HepG2 (cell line): ENCODE measurements around the gene SBK3. TPM values are rescaled to one million over a fixed set of nuclear protein-coding genes. Genes with fewer than 3 reads are reported as not detected.

Experiments
- ISL2 ChIP-seq: sonication (generic); formaldehyde crosslinking; IDR thresholded peaks from 2 replicates; pipeline ENCODE4 v1.5.0; 2020; ENCODE audit warnings: missing genetic modification reagents
- MAZ ChIP-seq, 2 experiments: sonication (generic) in 1 of 2; formaldehyde crosslinking in 1 of 2; IDR thresholded peaks; 2 replicates each; pipeline versions ENCODE4 v1.5.0 to v1.6.1; 2012 to 2020; ENCODE audit warnings: low read depth in 2 of 2, mild to moderate bottlenecking in 2 of 2, borderline replicate concordance in 1 of 2, improper control_type of control experiment in 1 of 2, low read length in 1 of 2, missing genetic modification reagents in 1 of 2, moderate library complexity in 1 of 2
- NCOA2 ChIP-seq: sonication (generic); formaldehyde crosslinking; IDR thresholded peaks from 2 replicates; pipeline ENCODE4 v1.8.0; 2022; ENCODE audit warnings: inconsistent platforms
- ZNF260 ChIP-seq: sonication (generic); formaldehyde crosslinking; IDR thresholded peaks from 2 replicates; pipeline ENCODE4 v1.4.0; 2020; ENCODE audit warnings: missing genetic modification reagents, low read depth, mild to moderate bottlenecking, borderline replicate concordance
- polyA plus RNA-seq, 8 experiments: library from polyadenylated mRNA; depleted of rRNA in 3 of 8; stranded (reverse) in 7 of 8; unstranded in 1 of 8; fragments of >200 nt; fragmentation: Illumina TruSeq in 4 of 8; extraction: Trizol in 4 of 8; gene quantifications; 2 replicates each; pipeline versions ENCODE4 v1.2.1 to v1.2.3, GENCODE V29; 2011 to 2016; ENCODE audit warnings: low read depth in 4 of 8, missing spikeins in 1 of 8, mixed read lengths in 1 of 8; ENCODE audit not compliant: insufficient read depth in 1 of 8
- total RNA-seq, 5 experiments: library from RNA; depleted of rRNA; stranded (reverse); fragments of >200 nt; fragmentation: Illumina TruSeq; extraction: Trizol; gene quantifications; 2 replicates each; pipeline ENCODE4 v1.2.3, GENCODE V29; 2016; ENCODE audit warnings: low read depth in 1 of 5
- TF ChIP-seq, protein P1 (sequence below): sonication (generic); formaldehyde crosslinking; IDR thresholded peaks from 2 replicates; pipeline ENCODE4 v1.5.0; 2020; ENCODE audit warnings: mild to moderate bottlenecking, missing genetic modification reagents, borderline replicate concordance

Gene SBK3
- total and polyA plus RNA-seq, 2 of the 13 experiments (the other 11 are each of a cell fraction or from before 2014, with no cell fraction given), result 0.66 to 0.77 TPM

DNA sequence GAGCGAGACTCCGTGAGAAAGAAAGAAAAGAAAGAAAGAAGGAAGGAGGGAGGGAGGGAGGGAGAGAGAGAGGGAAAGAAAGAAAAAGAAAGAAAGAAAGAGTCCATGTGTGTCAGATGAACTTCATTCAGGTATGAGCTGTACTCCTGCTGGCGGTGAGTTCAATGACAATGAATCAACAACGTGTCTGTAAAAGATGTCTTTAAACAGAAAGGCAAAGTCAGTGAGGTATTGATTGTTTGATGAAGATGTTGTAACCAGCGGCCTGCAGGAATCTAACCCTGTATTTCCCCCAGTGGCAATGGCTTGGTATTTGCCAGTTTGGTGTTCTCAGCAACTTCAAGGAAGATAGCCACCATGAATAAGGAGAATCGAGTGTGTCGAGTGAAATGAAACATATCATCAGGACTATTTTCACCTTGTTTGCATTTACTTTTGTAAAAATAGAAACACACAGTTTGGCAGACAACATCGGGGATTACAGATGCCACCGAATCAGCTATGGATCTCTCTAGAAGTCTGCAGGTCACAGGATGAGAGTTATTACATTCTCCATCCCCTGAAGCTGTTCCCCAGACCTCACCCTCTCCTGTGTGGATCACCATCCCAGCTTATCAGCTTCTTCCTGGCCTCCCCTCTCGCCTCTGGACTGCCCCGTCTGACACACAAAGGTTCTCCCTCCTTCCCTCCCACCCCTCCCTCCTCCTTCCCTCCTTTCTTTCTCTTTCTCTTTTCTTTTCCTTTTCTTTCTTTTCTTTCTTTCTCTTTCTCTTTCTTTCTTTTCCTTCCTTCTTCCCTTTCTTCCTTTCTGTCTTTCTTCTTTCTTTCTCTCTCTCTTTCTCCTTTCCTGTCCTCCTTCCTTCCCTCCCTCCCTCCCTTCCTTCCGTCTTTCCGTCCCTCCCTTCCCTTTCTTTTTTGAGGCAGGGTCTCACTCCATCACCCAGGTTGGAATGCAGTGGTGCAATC is 8.2 kb upstream of the SBK3 start (continued):
- TF ChIP-seq, protein P1, sequence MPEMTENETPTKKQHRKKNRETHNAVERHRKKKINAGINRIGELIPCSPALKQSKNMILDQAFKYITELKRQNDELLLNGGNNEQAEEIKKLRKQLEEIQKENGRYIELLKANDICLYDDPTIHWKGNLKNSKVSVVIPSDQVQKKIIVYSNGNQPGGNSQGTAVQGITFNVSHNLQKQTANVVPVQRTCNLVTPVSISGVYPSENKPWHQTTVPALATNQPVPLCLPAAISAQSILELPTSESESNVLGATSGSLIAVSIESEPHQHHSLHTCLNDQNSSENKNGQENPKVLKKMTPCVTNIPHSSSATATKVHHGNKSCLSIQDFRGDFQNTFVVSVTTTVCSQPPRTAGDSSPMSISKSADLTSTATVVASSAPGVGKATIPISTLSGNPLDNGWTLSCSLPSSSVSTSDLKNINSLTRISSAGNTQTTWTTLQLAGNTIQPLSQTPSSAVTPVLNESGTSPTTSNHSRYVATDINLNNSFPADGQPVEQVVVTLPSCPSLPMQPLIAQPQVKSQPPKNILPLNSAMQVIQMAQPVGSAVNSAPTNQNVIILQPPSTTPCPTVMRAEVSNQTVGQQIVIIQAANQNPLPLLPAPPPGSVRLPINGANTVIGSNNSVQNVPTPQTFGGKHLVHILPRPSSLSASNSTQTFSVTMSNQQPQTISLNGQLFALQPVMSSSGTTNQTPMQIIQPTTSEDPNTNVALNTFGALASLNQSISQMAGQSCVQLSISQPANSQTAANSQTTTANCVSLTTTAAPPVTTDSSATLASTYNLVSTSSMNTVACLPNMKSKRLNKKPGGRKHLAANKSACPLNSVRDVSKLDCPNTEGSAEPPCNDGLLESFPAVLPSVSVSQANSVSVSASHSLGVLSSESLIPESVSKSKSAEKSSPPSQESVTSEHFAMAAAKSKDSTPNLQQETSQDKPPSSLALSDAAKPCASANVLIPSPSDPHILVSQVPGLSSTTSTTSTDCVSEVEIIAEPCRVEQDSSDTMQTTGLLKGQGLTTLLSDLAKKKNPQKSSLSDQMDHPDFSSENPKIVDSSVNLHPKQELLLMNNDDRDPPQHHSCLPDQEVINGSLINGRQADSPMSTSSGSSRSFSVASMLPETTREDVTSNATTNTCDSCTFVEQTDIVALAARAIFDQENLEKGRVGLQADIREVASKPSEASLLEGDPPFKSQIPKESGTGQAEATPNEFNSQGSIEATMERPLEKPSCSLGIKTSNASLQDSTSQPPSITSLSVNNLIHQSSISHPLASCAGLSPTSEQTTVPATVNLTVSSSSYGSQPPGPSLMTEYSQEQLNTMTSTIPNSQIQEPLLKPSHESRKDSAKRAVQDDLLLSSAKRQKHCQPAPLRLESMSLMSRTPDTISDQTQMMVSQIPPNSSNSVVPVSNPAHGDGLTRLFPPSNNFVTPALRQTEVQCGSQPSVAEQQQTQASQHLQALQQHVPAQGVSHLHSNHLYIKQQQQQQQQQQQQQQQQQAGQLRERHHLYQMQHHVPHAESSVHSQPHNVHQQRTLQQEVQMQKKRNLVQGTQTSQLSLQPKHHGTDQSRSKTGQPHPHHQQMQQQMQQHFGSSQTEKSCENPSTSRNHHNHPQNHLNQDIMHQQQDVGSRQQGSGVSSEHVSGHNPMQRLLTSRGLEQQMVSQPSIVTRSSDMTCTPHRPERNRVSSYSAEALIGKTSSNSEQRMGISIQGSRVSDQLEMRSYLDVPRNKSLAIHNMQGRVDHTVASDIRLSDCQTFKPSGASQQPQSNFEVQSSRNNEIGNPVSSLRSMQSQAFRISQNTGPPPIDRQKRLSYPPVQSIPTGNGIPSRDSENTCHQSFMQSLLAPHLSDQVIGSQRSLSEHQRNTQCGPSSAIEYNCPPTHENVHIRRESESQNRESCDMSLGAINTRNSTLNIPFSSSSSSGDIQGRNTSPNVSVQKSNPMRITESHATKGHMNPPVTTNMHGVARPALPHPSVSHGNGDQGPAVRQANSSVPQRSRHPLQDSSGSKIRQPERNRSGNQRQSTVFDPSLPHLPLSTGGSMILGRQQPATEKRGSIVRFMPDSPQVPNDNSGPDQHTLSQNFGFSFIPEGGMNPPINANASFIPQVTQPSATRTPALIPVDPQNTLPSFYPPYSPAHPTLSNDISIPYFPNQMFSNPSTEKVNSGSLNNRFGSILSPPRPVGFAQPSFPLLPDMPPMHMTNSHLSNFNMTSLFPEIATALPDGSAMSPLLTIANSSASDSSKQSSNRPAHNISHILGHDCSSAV (CRISPR knock-in tag), result no peak
- TF ChIP-seq ZNF260 (CRISPR knock-in tag) (no peak), MAZ (IDR thresholded peaks at IDR 0.05; ENCODE audit: borderline replicate concordance, low read depth, low read length) (no peak), MAZ (CRISPR knock-in tag; IDR thresholded peaks at IDR 0.05; ENCODE audit: low read depth) (no peak), ISL2 (0 out of 2 replicates have a peak, but pooled peaks have one; percentile 37), NCOA2 (peak; percentile 65)
